ENCODE measurements around the gene ATG9B.
"Not testable (repeated sequence)": the region's sequence is repeated elsewhere in the genome, so short reads cannot be mapped to it uniquely, and the experiment has no call there.

Gene ATG9B

DNA sequence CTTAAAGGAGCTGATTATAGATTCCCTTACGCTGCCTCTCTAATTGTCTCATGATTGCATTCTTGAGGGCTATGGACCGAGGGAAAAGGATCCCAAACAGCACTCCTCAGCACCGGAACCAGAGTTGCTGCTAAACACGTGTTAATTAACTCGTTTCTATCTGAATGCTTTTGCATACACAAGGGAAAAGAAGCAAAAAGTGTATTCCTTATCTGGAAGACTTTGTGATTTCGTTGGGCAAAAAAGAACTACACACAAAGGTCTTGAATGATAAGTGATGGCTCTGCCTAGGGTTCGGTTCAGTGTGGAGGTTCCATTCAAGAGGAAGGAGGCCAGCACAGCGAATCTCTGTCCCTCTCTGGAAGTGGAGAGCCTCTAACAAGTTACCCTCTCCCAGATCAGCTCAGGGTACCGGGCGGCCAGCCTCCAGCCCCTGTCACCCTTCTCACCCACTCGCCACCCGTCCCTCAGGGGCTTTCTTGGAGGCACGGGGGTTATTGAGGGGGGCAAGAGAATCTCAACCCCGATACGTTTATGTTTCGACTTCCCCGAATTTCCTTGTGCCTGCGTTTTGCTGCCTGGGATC, 34.6 kb upstream of the ATG9B start:
- peak; percentile 68 for DNase-seq

DNA sequence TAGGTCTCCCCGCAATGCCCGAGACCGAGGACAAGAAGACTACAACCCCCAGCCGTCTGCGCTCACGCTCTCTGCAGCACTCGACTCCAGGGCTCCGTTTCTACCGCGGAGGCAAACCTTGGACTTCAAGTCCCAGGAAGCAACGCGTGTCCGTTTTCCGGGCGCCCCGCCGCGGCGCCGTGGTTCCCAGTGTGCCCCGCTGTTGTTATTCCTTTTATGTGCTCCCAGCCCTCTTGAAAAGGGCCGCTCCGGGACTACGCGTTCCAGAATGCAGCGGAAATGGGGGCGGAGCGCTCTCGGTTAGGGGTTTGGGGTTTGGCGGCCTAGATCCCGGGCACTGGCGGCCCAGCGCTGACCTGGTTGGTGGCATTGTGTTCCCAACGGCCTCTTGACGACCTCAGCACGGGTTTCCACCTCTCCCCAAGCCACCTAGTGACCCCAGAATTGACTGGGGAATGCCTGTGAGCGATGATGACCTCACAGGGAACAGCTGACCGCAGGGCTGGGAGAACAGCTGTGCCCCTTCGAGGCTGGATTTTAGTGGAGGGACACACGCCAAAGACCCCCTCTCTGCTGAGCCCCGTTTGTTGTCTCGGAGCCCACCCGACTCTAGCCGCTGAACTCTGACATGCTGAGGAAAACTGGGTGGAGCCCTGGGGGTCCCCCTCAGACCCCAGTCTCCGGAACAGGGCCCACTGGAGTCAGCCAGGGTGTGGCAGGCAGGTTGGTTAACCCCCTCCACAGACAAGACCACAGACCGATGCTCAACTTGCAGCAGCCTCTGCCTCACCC, 33.9 kb upstream of the ATG9B start:
- DNase-seq: peak; percentile 97

DNA sequence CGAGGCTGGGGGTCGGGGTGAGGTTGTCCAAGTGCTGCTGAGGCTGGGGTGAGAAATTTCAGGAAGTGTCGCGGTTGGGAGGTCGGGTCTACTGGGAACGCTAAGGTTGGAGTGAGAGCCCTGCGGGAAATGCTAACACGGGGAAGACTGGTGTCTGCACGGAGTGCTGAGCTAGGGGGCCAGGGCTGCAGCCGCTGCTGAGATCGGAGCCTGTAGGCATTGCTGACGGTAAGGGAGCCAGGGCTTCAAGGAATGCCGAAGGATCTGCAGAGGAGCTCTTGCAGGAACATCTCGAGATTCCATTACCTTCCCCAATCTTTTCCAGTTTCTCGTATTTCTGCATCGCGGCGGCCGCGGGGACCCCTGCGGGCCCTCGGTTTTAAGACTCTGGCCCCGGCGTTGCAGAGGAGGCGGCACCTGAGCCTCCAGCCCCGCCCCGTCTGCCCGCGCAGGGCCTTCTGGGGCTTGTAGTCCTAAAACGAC, 33.3 kb upstream of the ATG9B start, which contains the start of gene CDK5:
Gene CDK5, minus strand, starts transcription at position 392 of the 483 bp plus-strand sequence. Its CDS starts 49 bp downstream, at position 343.
- DNase-seq: no peak

DNA sequence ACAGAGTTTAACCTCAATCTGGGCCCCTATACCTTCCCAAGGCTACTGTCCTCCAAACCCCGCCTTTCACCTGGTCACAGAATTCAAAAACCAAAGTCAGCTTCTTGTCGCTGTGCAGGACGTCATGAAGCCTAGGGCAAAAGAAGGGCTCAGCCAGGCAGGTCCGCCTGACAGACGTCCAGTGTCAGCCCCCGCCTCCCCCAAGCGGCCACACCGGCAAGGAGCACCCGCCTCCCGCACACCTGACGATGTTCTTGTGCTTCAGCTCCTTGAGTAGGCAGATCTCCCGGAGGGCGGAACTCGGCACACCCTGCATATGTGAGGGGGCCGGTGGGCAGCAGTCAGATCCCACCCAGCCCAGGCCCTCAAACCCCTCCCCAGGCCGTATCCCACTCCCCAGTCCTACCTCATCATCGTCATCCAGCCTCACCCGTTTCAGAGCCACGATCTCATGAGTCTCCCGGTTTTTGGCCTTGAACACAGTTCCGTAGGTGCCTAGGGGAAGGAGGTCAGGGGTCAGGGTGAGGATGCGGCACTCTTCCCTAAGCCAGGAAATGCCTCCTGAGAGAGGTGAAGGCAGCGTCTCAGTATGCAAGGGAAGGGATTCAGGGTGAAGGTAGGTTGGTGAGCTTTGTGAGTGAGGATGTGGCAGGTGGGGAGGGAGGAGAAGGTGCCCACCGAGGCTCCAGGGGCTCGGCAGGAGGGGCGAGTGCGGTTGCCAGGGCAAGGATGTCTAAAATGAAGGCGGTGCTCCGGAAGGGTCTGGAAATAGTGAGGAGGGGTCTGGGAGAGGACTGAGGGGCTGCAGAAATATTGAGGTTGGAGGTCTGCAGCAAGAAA, 32.6 kb upstream of the ATG9B start:
- DNase-seq: no peak

DNA sequence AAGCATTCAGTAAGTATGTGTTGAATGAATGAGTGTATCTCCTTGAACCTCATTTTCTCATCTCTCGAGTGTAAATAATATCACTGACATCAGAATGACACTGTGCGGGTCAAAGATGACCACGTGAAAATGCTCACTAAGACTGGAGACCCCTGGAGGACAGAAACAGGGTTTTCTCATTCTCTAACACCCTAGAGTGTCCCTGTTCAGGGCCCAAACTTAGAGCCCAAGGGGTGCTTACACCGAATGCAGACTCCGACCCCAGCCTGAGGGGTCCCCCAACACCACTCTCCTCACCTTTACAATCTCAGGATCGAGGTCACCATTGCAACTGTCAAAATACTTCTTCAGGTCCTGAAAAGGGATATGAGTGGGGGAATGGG, 32.0 kb upstream of the ATG9B start:
- DNase-seq: peak; percentile 0

DNA sequence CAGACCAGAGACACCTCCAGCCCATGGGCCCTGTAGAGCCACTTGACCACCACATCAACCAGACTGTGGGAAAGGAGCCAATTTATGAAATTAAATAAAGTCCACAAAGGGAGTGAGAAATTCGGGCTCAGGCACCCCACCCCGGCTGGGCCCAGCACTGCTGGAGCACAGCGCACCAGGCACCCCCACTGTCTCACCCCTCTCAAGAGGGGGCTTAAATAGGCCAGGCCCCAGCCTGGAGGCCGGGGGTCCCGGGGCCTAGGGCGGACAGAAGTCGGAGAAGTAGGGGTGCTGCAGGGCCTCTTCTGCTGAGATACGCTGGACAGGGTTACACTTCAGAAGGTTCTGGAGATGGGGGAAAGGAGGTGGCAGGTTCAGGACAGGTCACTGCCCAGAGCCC, 29.5 kb upstream of the ATG9B start:
- DNase-seq: no peak

DNA sequence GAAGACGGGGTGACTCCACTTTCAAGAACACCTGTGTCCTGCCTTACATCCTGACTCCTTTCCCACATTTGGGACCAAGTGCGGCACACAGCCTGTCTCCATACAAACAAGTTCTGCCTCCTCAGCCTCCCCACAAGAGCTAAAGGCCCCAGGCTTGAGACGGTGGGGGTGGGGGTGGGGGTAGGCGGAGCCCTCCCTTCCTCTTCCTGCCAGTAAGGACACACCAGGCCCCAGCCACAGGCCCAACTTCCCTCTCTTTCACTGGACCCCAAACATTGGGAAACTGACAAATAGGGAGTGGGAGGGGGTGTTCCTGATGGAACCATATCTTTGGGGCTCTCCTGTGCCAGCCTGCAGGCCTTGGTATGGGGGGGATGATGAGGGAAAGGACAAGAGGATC, 28.8 kb upstream of the ATG9B start:
- DNase-seq: no peak

DNA sequence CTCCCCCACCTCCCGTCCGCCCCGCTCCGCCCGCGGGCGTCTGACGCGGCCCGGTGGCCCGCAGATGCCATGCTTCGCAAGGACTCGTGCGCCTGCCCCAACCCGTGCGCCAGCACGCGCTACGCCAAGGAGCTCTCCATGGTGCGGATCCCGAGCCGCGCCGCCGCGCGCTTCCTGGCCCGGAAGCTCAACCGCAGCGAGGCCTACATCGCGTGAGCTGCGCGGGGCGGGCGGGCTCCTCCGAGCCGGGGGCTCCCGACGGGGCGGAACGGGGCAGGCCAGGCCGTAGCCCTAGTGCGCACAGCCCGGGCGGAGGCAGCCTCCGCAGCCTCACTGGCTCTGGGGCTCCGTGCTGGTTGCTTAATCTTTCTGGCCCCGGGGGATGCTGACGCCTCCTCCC, 26.8 kb upstream of the ATG9B start:
- peak; percentile 58 for DNase-seq

DNA sequence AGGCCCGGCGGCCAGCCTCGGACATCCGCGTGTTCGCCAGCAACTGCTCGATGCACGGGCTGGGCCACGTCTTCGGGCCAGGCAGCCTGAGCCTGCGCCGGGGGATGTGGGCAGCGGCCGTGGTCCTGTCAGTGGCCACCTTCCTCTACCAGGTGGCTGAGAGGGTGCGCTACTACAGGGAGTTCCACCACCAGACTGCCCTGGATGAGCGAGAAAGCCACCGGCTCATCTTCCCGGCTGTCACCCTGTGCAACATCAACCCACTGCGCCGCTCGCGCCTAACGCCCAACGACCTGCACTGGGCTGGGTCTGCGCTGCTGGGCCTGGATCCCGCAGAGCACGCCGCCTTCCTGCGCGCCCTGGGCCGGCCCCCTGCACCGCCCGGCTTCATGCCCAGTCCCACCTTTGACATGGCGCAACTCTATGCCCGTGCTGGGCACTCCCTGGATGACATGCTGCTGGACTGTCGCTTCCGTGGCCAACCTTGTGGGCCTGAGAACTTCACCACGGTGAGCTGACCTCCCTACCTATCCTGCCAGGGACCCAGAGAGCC, 24.7 kb upstream of the ATG9B start:
- DNase-seq: no peak

DNA sequence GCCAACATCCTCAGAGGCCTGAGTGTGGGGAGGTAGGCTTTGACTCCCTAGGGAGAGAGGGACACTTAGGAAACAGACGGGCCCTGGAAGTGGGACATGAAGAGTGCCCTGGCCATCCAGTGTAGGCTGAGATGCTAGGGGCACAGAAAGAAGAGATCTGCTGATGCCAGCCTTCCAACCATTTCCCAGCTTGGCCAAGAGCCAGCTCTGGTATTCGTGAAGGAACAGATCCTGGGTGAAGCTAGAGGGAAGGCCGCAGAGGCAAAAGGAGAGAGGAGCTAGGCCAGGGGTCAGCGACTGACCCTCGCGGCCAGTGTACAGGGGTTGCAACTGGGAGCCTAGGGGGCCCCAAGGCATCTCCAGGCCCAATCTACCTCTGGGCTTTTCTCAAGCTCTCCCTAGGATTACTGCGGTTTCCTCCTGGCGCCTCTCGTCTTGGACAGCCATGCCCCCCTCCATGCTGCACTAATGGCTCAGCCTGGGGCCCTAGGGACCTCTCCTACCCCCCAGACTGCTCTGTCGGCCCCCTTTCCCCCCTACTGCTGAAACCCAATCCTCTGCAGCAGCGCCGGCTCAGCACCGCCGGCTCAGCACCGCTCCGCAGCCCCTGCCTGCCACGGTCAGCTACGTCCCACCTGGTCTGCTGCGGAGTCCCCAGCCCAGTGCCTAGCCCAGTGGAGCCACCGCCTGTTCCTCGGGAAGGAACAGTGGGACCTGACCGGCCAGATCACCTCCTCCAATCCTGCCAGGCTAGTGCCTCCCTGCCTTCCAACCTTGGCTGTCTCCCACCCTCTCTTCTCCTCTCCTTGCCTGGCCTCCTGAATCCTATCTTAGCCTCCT, 23.9 kb upstream of the ATG9B start, which contains the start of gene ASIC3:
Gene ASIC3, plus strand, starts transcription at position 556 of the 840 bp plus-strand sequence. CDS start 355 bp downstream, outside the sequence.
- DNase-seq: no peak

DNA sequence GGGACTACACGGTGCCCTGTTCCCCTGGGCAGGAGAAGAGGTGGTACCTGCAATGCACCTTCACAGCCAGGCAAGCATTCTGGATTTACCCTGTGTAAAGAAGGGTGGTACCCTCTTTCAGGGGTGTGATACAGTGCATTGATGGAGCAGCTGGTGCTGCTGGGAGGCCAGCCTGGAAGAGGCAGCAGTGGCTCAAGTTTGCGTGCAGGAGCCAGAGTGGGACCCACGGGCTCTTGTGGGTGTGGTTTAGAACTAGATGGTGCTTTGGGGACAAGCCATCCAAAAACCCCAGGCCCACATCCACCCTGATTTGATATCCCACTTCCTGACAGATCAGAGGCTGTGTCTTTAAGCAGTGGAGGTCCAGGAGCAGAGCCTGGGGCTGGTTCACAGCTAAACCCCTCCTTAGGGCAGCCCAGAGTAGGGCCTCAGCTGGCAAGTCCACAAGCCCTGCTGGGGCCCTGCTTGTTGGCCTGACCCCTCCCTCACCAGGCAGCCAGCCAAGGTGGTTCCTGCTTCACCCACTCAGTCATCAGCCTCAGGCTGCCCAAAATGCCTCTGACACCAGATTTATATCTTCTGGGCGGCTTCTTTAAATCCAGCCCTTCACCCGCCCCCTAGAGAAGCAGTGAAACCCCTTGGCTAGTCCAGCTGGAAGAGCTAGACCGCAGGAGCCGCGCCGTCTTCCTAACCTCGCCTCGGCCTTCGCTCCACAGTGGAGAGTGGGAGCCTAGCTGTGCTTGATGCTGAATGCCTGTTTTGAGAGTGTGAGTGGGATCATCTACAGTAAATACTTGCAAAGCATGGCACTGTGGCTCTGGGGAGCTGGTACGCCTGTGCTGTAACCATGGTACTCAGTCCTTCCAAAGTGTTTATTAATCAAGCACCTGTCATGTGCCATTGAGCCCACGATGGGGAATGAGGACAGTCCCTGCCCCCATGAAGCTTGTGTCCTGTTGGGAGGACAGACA, 22.6 kb upstream of the ATG9B start:
- DNase-seq: peak; percentile 40

DNA sequence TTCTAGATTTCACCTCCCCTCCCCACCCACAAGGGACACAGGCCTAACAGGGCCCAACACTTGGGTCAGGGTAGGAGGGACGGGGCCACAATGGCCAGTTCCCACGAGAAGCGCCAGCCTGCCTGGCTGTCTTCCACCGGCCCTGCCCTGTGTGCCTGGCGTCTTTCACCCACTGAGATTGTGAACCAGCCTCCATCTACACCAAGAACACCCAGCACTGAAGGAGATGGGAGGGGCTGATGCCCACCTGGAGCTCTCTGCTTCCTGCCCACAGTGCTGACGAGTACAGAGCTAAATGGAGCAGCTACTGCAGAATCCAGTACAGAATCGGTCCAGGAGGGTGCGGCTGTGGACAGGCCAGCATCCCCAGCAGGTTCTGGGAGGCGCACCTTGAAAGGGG, 21.7 kb upstream of the ATG9B start:
- DNase-seq: no peak

DNA sequence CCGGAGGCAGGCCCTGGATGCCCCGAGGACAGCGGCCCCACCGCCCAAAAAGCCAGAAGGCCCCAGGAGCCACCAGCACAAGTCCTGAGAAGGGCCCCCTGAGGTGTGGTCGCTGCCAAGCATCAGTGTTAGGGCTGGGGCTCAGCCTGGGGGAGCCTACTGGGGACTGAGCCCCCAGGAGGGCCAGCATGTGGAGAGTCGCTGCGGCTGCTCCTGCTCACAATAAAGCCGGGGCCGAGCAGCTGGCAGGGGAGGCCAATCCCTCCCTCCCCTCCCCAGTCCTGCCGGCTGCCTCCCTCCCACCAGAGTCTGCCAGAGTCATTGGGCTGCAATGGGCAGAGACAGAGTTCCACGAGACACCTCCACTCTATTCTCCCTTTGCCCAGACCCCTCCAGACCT, 21.0 kb upstream of the ATG9B start:
- no peak for DNase-seq

DNA sequence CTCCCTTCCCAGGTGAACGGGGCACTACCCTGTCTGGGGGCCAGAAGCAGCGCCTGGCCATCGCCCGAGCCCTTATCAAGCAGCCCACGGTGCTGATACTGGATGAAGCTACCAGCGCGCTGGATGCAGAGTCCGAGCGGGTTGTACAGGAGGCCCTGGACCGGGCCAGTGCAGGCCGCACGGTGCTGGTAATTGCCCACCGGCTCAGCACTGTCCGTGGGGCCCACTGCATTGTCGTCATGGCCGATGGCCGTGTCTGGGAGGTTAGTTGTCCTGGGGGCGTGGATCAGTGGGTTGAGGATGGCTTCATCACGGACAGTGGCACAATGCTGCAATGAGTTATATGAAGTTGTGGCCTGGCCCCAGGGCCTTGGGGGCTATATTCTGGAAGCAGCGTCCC, 19.7 kb upstream of the ATG9B start:
- no peak for DNase-seq

DNA sequence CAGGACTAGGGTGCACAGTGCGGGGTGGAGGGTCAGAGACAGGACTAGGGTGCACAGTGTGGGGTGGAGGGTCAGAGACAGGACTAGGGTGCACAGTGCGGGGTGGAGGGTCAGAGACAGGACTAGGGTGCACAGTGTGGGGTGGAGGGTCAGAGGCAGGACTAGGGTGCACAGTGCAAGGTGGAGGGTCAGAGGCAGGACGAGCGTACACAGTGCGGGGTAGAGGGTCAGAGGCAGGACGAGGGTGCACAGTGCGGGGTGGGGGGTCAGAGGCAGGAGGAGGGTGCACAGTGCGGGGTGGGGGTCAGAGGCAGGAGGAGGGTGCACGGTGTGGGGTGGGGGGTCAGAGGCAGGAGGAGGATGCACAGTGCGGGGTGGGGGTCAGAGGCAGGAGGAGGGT, 19.2 kb upstream of the ATG9B start:
- not testable (repeated sequence) for DNase-seq

DNA sequence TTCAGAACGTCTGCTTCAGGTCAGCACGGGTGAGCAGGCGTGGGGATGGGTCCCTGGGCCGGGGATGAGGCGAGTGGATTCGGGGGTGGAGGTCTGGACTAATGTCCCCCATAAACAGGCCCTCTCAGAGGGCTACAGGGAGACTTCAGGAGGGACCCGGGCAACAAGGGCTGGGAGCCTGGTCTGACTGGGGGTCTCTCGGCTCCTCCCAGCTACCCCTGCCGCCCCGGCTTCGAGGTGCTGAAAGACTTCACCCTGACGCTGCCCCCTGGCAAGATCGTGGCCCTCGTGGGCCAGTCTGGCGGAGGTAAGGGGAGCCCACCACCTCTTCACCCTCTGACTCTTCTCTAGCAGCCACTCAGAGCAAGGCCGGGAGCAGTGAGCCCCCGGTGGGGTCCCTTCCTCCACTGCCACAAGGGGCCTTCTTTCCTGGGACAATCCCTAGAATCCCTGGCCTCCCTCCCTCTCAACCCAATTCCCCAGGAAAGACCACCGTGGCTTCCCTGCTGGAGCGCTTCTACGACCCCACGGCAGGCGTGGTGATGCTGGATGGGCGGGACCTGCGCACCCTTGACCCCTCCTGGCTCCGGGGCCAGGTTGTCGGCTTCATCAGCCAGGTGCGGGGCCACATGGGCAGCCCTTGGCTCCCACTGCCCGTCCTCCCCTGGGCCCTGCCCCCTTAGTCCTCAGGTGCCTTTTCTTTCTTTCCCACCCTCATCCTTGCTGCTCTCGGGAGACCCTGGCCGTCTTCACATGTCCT, 16.5 kb upstream of the ATG9B start:
- DNase-seq: no peak

DNA sequence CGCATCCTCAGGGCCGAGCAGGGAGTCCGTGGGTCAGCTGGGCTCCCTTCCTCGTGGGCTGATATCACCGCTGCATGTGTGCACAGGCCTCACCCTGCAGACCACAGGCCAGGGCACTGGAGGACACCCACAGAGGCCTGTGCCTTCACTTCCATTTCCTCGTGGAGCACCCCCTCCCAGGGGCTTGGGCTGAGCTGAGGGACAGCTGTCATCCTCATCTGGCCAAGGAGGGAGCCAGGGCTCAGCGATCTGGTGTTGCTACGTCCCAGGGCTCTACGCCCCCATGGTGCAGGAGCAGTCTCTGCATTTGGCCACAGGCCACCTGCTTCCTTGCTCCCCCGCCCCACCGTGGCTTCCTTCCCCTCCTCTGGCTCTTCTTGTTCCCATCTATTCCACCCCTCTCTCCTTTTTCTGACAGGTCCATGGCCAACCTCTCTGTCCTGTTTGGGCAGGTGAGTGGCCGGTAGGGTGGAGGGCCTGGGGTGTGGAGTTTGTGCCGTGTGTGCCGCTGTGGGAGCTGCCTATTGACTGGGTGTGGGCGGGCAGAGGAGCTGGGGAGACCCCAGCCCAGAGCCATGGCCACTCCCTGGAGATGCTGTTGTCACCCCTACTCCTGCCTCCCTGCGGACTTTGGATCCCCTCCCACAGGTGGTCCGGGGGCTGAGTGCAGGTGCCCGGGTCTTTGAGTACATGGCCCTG, 15.7 kb upstream of the ATG9B start:
- DNase-seq: no peak

DNA sequence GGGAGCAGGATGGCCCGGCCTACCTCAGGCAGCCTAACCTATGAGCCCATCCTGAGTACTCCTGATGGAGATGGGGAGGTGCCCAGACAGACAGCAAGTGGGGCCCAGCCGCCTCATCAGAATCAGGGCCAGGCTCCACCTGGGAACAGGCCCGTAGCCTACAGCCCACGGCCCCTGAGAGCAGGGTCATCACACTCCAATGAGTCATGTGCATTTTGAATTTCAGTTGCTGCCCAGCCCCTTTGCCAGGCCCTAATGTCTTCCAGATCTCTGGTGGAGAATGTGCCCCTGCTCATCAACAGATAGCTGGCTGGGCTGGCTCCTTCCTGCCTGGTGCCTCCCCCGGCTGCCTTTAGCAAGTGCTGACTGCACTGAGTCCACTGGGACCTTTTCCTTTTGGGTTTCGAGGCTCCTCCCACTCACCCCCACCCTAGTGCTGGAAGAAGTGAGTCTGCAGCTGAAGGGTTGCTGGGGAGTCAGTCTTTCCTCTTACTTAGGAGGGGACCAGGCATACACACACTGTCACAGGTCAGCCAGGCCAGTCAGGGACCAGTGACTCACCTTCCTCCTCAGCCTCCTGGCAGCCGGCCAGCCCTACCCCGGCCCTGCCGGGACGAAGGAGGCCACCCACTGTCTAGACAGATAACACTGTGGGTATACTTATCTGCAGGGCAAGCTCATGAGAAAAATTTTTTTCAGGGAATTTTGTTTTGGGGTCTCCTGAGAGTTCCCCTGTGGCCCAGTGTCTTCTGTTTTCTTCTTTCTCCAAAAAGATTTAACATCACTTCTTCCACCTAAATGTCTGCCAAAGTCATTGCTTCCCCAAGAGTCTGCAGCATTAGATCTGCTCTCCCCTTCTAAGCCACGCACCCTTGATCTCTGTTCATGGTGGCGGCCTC, 14.9 kb upstream of the ATG9B start:
- peak; percentile 95 for DNase-seq
